RPMI8226 (cell line): ENCODE data around the gene NLGN4X.
"Not testable (repeated sequence)": the region's sequence is repeated elsewhere in the genome, so short reads cannot be mapped to it uniquely, and the experiment has no call there.

ENCODE experiments used
- DNase-seq: peaks from one replicate; pipeline ENCODE4 v3.0.0-alpha.2; 2015

The NLGN4X gene

GRCh38 chrX:6002056-6002455, 226.6 kb downstream of the NLGN4X start:
- no peak for DNase-seq

- no peak for DNase-seq
Observed at GRCh38 chrX:5998901-5999300, 229.8 kb downstream of the NLGN4X start.

GRCh38 chrX:5998456-5998855, 230.2 kb downstream of the NLGN4X start:
- DNase-seq: no peak

- no peak for DNase-seq
Observed at GRCh38 chrX:5991393-5991792, 237.3 kb downstream of the NLGN4X start.

- DNase-seq: no peak
Observed at GRCh38 chrX:5979338-5979737, 249.3 kb downstream of the NLGN4X start.

GRCh38 chrX:5976332-5976731, 252.3 kb downstream of the NLGN4X start:
- no peak for DNase-seq

- DNase-seq: no peak
Observed at GRCh38 chrX:5971300-5971699, 257.4 kb downstream of the NLGN4X start.

GRCh38 chrX:5965406-5965805, 263.3 kb downstream of the NLGN4X start:
- no peak for DNase-seq

GRCh38 chrX:5959286-5959685, 269.4 kb downstream of the NLGN4X start:
- DNase-seq: no peak

GRCh38 chrX:5958523-5958922, 270.1 kb downstream of the NLGN4X start:
- no peak for DNase-seq

GRCh38 chrX:5957506-5957905, 271.2 kb downstream of the NLGN4X start:
- DNase-seq: no peak

GRCh38 chrX:5936438-5936837, 292.2 kb downstream of the NLGN4X start:
- no peak for DNase-seq

GRCh38 chrX:5928224-5928623, 300.4 kb downstream of the NLGN4X start:
- no peak for DNase-seq

GRCh38 chrX:5916945-5917344, 311.7 kb downstream of the NLGN4X start:
- DNase-seq: peak; percentile 42

GRCh38 chrX:5915783-5916182, 312.9 kb downstream of the NLGN4X start:
- no peak for DNase-seq

- peak; percentile 53 for DNase-seq
Observed at GRCh38 chrX:5907207-5907606, 321.5 kb downstream of the NLGN4X start.

GRCh38 chrX:5903586-5904190, 325.0 kb downstream of the NLGN4X start:
- DNase-seq: not testable (repeated sequence)

GRCh38 chrX:5898463-5898862, 330.2 kb downstream of the NLGN4X start:
- DNase-seq: no peak

- no peak for DNase-seq
Observed at GRCh38 chrX:5891378-5891777, 337.3 kb downstream of the NLGN4X start.

- DNase-seq: peak; percentile 36
Observed at GRCh38 chrX:5876984-5877596, 351.6 kb downstream of the NLGN4X start.

- no peak for DNase-seq
Observed at GRCh38 chrX:5870238-5870637, 358.4 kb downstream of the NLGN4X start.

- no peak for DNase-seq
Observed at GRCh38 chrX:5869786-5870185, 358.9 kb downstream of the NLGN4X start.

GRCh38 chrX:5867778-5868177, 360.9 kb downstream of the NLGN4X start:
- DNase-seq: no peak

- peak; percentile 3 for DNase-seq
Observed at GRCh38 chrX:5857232-5857631, 371.4 kb downstream of the NLGN4X start.

GRCh38 chrX:5852941-5853340, 375.7 kb downstream of the NLGN4X start:
- DNase-seq: no peak
